SU-DHL-6 (cell line): Measurements from ENCODE around the gene KRT82.
"Not testable (repeated sequence)": the region's sequence is repeated elsewhere in the genome, so short reads cannot be mapped to it uniquely, and the experiment has no call there.

Source experiments
- H2AFZ ChIP-seq: fragments of 200-600 bp; sonication (generic); 2 replicates; pipeline ENCODE4 v1.6.1; 2014; ENCODE audit warnings: low read depth, mild to moderate bottlenecking, moderate library complexity, mixed read lengths, antibody characterized with exemption, low read length; ENCODE audit not compliant: severe bottlenecking
- H3F3A ChIP-seq: fragments of 200-600 bp; shearing (Covaris generic); 2 replicates; pipeline ENCODE4 v1.6.0; 2016; ENCODE audit warnings: antibody characterized with exemption, mild to moderate bottlenecking; ENCODE audit not compliant: insufficient read depth
- H3K27ac ChIP-seq: fragments of 200-600 bp; sonication (generic); 2 replicates; pipeline ENCODE4 v1.5.1; 2016; ENCODE audit warnings: low read depth, mild to moderate bottlenecking, low read length, moderate library complexity, mixed read lengths
- H3K27me3 ChIP-seq: fragments of 200-600 bp; sonication (generic), shearing (Covaris generic); 2 replicates; pipeline ENCODE4 v1.6.0; 2014; ENCODE audit warnings: mild to moderate bottlenecking, low read length
- H3K36me3 ChIP-seq: fragments of 200-600 bp; sonication (generic); 2 replicates; pipeline ENCODE4 v1.6.1; 2014; ENCODE audit warnings: mild to moderate bottlenecking, low read length, mixed read lengths
- H3K4me2 ChIP-seq: fragments of 300-600, 200-600 bp; shearing (Covaris generic), sonication (generic); 2 replicates; pipeline ENCODE4 v1.6.0; 2014; ENCODE audit warnings: low read length, low read depth, mild to moderate bottlenecking; ENCODE audit not compliant: poor library complexity, severe bottlenecking
- H3K4me3 ChIP-seq: fragments of 200-600 bp; sonication (generic); 2 replicates; pipeline ENCODE4 v1.5.1; 2014; ENCODE audit warnings: antibody characterized with exemption, low read length, mild to moderate bottlenecking, mixed read lengths; ENCODE audit not compliant: insufficient read depth, poor library complexity, severe bottlenecking
- H3K79me2 ChIP-seq: fragments of 200-600 bp; sonication (generic); 2 replicates; pipeline ENCODE4 v1.6.1; 2014; ENCODE audit warnings: mild to moderate bottlenecking, low read length, moderate library complexity; ENCODE audit not compliant: insufficient read depth
- H3K9ac ChIP-seq: fragments of 200-600 bp; sonication (generic); 2 replicates; pipeline ENCODE4 v1.7.0; 2014; ENCODE audit warnings: mild to moderate bottlenecking, low read length
- H3K9me2 ChIP-seq: fragments of 200-600 bp; sonication (generic); replicated peaks from 2 replicates; pipeline ENCODE4 v1.6.1; 2014; ENCODE audit warnings: low read length; ENCODE audit not compliant: insufficient read depth
- H3K9me3 ChIP-seq: fragments of 200-600 bp; sonication (generic); 2 replicates; pipeline ENCODE4 v1.6.1; 2014; ENCODE audit warnings: low read length, mixed read lengths; ENCODE audit not compliant: insufficient read depth
- H4K20me1 ChIP-seq: fragments of 200-600 bp; sonication (generic); 2 replicates; pipeline ENCODE4 v1.6.1; 2014; ENCODE audit warnings: low read depth, mild to moderate bottlenecking, antibody characterized with exemption, low read length, moderate library complexity, mixed read lengths
- CTCF ChIP-seq: fragments of 200-600 bp; sonication (generic); IDR thresholded peaks from one replicate; pipeline ENCODE4 v1.5.1; 2017; ENCODE audit warnings: antibody characterized with exemption, mild to moderate bottlenecking, low read length, moderate library complexity; ENCODE audit not compliant: insufficient read depth, poor library complexity, severe bottlenecking
- EZH2phosphoT487 ChIP-seq: fragments of 200-600 bp; sonication (generic), shearing (Covaris generic); conservative IDR thresholded peaks from 2 replicates; pipeline ENCODE4 v1.6.1; 2018; ENCODE audit warnings: mild to moderate bottlenecking, antibody characterized with exemption, low read length, moderate library complexity, mixed read lengths

KRT82 gene

GRCh38 chr12:52347551-52348510 is 58.3 kb downstream of the KRT82 start:
- Histone ChIP-seq H3K4me2 (no peak overlapping the region), H3K9me2 (no peaks in the 10 kb centered on the region), H3F3A (no peaks in the 10 kb centered on the region), H3K9me3 (no peaks in the 10 kb centered on the region), H3K36me3 (no peaks in the 10 kb centered on the region), H3K27ac (no peak overlapping the region), H2AFZ (no peak overlapping the region), H3K27me3 (no peaks in the 10 kb centered on the region), H3K9ac (no peak overlapping the region), H3K79me2 (no peaks in the 10 kb centered on the region), H4K20me1 (no peaks in the 10 kb centered on the region), H3K4me3 (no peak overlapping the region)
- TF ChIP-seq EZH2phosphoT487: no peak
- TF ChIP-seq CTCF: no peak

GRCh38 chr12:52347016-52347415 is 59.1 kb downstream of the KRT82 start:
- Histone ChIP-seq H3K27ac (no peak overlapping the region), H3K79me2 (no peaks in the 10 kb centered on the region), H3K27me3 (no peaks in the 10 kb centered on the region), H3K9me3 (no peaks in the 10 kb centered on the region), H3K36me3 (no peaks in the 10 kb centered on the region), H3F3A (no peaks in the 10 kb centered on the region), H3K4me2 (no peak overlapping the region), H2AFZ (no peak overlapping the region), H3K9ac (no peak overlapping the region), H4K20me1 (no peaks in the 10 kb centered on the region), H3K4me3 (no peak overlapping the region), H3K9me2 (no peaks in the 10 kb centered on the region)
- TF ChIP-seq EZH2phosphoT487 (no peak), CTCF (no peak)

- Histone ChIP-seq H3K27ac (no peak overlapping the region), H3K79me2 (no peaks in the 10 kb centered on the region), H3K9ac (no peak overlapping the region), H2AFZ (no peak overlapping the region), H3F3A (no peaks in the 10 kb centered on the region), H3K4me2 (no peak overlapping the region), H3K27me3 (no peaks in the 10 kb centered on the region), H3K9me2 (no peaks in the 10 kb centered on the region), H3K9me3 (no peaks in the 10 kb centered on the region), H3K4me3 (no peak overlapping the region), H4K20me1 (no peaks in the 10 kb centered on the region), H3K36me3 (no peaks in the 10 kb centered on the region)
- TF ChIP-seq CTCF (no peak), EZH2phosphoT487 (no peak)
Observed at GRCh38 chr12:52346593-52346992, 59.5 kb downstream of the KRT82 start.

GRCh38 chr12:52345041-52345440 is 61.1 kb downstream of the KRT82 start:
- H3K4me3 ChIP-seq, H2AFZ ChIP-seq, H3K9me2 ChIP-seq, H3K9me3 ChIP-seq, H3K36me3 ChIP-seq, H3K4me2 ChIP-seq, H3K79me2 ChIP-seq, H3K27me3 ChIP-seq, H3F3A ChIP-seq, H4K20me1 ChIP-seq, H3K27ac ChIP-seq, H3K9ac ChIP-seq: not testable (repeated sequence)
